ENCODE results near the gene PTDSS2.

PTDSS2 gene

GRCh38 chr11:533586-534395, 83.7 kb downstream of the PTDSS2 start:
- DNase-seq = no peak

- DNase-seq = peak; percentile 13
Observed at GRCh38 chr11:534396-535209, 84.5 kb downstream of the PTDSS2 start.

GRCh38 chr11:535210-535518, 85.1 kb downstream of the PTDSS2 start:
- DNase-seq = no peak

GRCh38 chr11:535519-536454, 85.7 kb downstream of the PTDSS2 start, which contains the start of gene HRAS:
TSS of gene HRAS (minus strand) at chr11:535576.
- DNase-seq = peak; percentile 93

GRCh38 chr11:536841-537621, 87.0 kb downstream of the PTDSS2 start, which contains the start of gene LRRC56:
TSS of gene LRRC56 (plus strand) at chr11:537527. CDS start at chr11:540685, 3,158 bp downstream.
- peak; percentile 96 for DNase-seq

GRCh38 chr11:537622-538430, 87.7 kb downstream of the PTDSS2 start:
- DNase-seq = no peak

- DNase-seq = no peak
Observed at GRCh38 chr11:538431-539051, 88.5 kb downstream of the PTDSS2 start.

- no peak for DNase-seq
Observed at GRCh38 chr11:539971-540481, 89.9 kb downstream of the PTDSS2 start.

All from CD4-positive, alpha-beta T cell treated with Interleukin-4 for 4 hours (primary cell).